Measurements from ENCODE around the gene CPNE4.

CPNE4 gene

GRCh38 chr3:131568460-131568859, 466.4 kb downstream of the CPNE4 start:
- DNase-seq, result no peak

- DNase-seq, result no peak
These were observed 470.0 kb downstream of the CPNE4 start for GRCh38 chr3:131564812-131565211.

- DNase-seq, result no peak
These were observed 473.3 kb downstream of the CPNE4 start for GRCh38 chr3:131561511-131561910.

GRCh38 chr3:131560795-131561194, 474.0 kb downstream of the CPNE4 start:
- DNase-seq, result no peak

- DNase-seq, result no peak
These were observed 479.4 kb downstream of the CPNE4 start for GRCh38 chr3:131555456-131555855.

GRCh38 chr3:131553495-131554247, 481.1 kb downstream of the CPNE4 start:
- DNase-seq, result no peak

- DNase-seq, result no peak
These were observed 483.1 kb downstream of the CPNE4 start for GRCh38 chr3:131551761-131552160.

GRCh38 chr3:131550562-131551465, 484.0 kb downstream of the CPNE4 start:
- no peak for DNase-seq

GRCh38 chr3:131549340-131549739, 485.5 kb downstream of the CPNE4 start:
- DNase-seq, result no peak

GRCh38 chr3:131547585-131547984, 487.2 kb downstream of the CPNE4 start:
- DNase-seq, result no peak

GRCh38 chr3:131546441-131546840, 488.4 kb downstream of the CPNE4 start:
- DNase-seq, result no peak

GRCh38 chr3:131544557-131544956, 490.3 kb downstream of the CPNE4 start:
- DNase-seq, result no peak

GRCh38 chr3:131543714-131544113, 491.1 kb downstream of the CPNE4 start:
- DNase-seq, result no peak

- DNase-seq, result no peak
These were observed 493.5 kb downstream of the CPNE4 start for GRCh38 chr3:131541288-131541687.

GRCh38 chr3:131540821-131541220, 494.0 kb downstream of the CPNE4 start:
- DNase-seq, result no peak

- no peak for DNase-seq
These were observed 494.7 kb downstream of the CPNE4 start for GRCh38 chr3:131540143-131540542.

- no peak for DNase-seq
These were observed 495.8 kb downstream of the CPNE4 start for GRCh38 chr3:131538968-131539367.

- no peak for DNase-seq
These were observed 497.3 kb downstream of the CPNE4 start for GRCh38 chr3:131537531-131537930.

- DNase-seq, result no peak
These were observed 499.2 kb downstream of the CPNE4 start for GRCh38 chr3:131535596-131535995.

- no peak for DNase-seq
These were observed 499.7 kb downstream of the CPNE4 start for GRCh38 chr3:131535131-131535530.

GRCh38 chr3:131532645-131533044, 502.2 kb downstream of the CPNE4 start:
- no peak for DNase-seq

GRCh38 chr3:131530843-131531242, 504.0 kb downstream of the CPNE4 start:
- DNase-seq, result no peak

- DNase-seq, result no peak
These were observed 504.4 kb downstream of the CPNE4 start for GRCh38 chr3:131530388-131530787.

- DNase-seq, result no peak
These were observed 507.9 kb downstream of the CPNE4 start for GRCh38 chr3:131526801-131527347.

All from activated CD4-positive, alpha-beta T cell treated with anti-CD3 and anti-CD28 coated beads, Interleukin-2, amount 50 U/mL, for 4 hours (primary cell).